Astrocyte of the spinal cord (primary cell): ENCODE results near the gene MYO16.

Experiments used
- DNase-seq: peaks from one replicate; pipeline ENCODE4 v3.0.0; 2011; ENCODE audit warnings: low read depth, low spot score
- H3K4me3 ChIP-seq: 2 replicates; pipeline ENCODE4 v1.5.1; 2011; ENCODE audit warnings: low read depth, mild to moderate bottlenecking, low read length, moderate library complexity
- CTCF ChIP-seq: IDR thresholded peaks from 2 replicates; pipeline ENCODE4 v1.5.1; 2012; ENCODE audit warnings: low read depth, mild to moderate bottlenecking, low read length, inconsistent platforms
- in situ Hi-C: cut with HindIII; loops from 2 replicates; pipeline ENCODE4 v1.10.0; 2017; ENCODE audit warnings: low sequenced_read_pairs

MYO16 gene

GRCh38 chr13:109105899-109106298 is 476.5 kb downstream of the MYO16 start:
- TF ChIP-seq CTCF, result no peak
- H3K4me3 ChIP-seq, result no peak overlapping the region
- in situ Hi-C loops, result no loop called here
- DNase-seq, result no peak

- no peak for DNase-seq
- H3K4me3 ChIP-seq, result no peak overlapping the region
- in situ Hi-C loops, result no loop called here
- no peak for TF ChIP-seq CTCF
These were observed 480.7 kb downstream of the MYO16 start for GRCh38 chr13:109110159-109110558.

GRCh38 chr13:109111141-109111540 is 481.7 kb downstream of the MYO16 start:
- no peak for DNase-seq
- in situ Hi-C loops, result no loop called here
- TF ChIP-seq CTCF, result no peak
- no peak overlapping the region for H3K4me3 ChIP-seq

GRCh38 chr13:109113427-109113826 is 484.0 kb downstream of the MYO16 start:
- no peak for DNase-seq
- no peak overlapping the region for H3K4me3 ChIP-seq
- in situ Hi-C loops, result no loop called here
- TF ChIP-seq CTCF, result no peak

GRCh38 chr13:109114162-109114561 is 484.8 kb downstream of the MYO16 start:
- in situ Hi-C loops, result no loop called here
- no peak for TF ChIP-seq CTCF
- DNase-seq, result no peak
- H3K4me3 ChIP-seq, result no peak overlapping the region

- H3K4me3 ChIP-seq, result no peak overlapping the region
- no peak for TF ChIP-seq CTCF
- in situ Hi-C loops, result no loop called here
- DNase-seq, result no peak
These were observed 485.6 kb downstream of the MYO16 start for GRCh38 chr13:109114991-109115390.

GRCh38 chr13:109118521-109118920 is 489.1 kb downstream of the MYO16 start:
- H3K4me3 ChIP-seq, result no peak overlapping the region
- in situ Hi-C loops, result no loop called here
- DNase-seq, result no peak
- no peak for TF ChIP-seq CTCF
